ENCODE results near the gene RIBC2. TPM values are rescaled to one million over a fixed set of nuclear protein-coding genes. Genes with fewer than 3 reads are reported as not detected.

RIBC2 gene
- total RNA-seq, 3 donors from 2014 or later (not counting 1 experiment from before 2014, with no cell fraction given), result 0.38 to 0.86 TPM; not detected in 1

DNA sequence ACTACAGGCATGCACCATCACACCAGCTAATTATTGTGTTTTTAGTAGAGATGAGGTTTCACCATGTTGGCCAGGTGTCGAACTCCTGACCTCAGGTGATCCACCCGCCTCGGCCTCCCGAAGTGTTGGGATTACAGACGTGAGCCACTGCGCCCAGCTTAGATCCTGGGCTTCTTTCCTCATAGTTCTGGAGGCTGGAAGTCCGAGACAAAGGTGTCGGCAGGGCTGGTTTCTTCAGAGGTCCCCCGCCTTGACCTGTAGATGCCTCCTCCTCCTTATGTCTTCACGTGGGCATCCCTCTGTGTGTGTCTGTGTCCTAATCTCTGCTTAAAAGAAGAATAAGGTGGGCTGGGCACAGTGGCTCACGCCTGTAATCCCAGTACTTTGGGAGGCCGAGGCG, 45.0 kb downstream of the RIBC2 start:
- TF ChIP-seq CTCF (IDR thresholded peaks at IDR 0.05), result no peak
- Histone ChIP-seq H3K9me3 (ENCODE audit: control insufficient read depth, insufficient read depth, low read length) (no peaks in the 10 kb centered on the region), H3K27me3 (ENCODE audit: control insufficient read depth, insufficient read depth, low read length) (no peaks in the 10 kb centered on the region), H3K4me3 (ENCODE audit: low read length) (no peak overlapping the region), H3K36me3 (ENCODE audit: control insufficient read depth, insufficient read depth, low read length) (no peaks in the 10 kb centered on the region), H3K4me1 (ENCODE audit: control insufficient read depth, insufficient read depth, low read length) (no peaks in the 10 kb centered on the region), H3K27ac (ENCODE audit: low read length) (no peak overlapping the region)
- Mint-ChIP-seq H3K27ac (no peak overlapping the region), H3K27me3 (ENCODE audit: low read depth in 2 of 2) (peaks cover 0 to 3% of the 10 kb centered on the region in 2 donors), H3K9me3 (no peaks in the 10 kb centered on the region), H3K4me3 (no peak overlapping the region), H3K36me3 (no peaks in the 10 kb centered on the region), H3K4me1 (no peaks in the 10 kb centered on the region)
- WGBS (ENCODE audit: insufficient coverage), result 95% methylated on average over 13 of the region's 13 CpGs
- intact Hi-C loops (cut with micrococcal nuclease), result no loop called here
- ATAC-seq (no peak), DNase-seq (no peak)

DNA sequence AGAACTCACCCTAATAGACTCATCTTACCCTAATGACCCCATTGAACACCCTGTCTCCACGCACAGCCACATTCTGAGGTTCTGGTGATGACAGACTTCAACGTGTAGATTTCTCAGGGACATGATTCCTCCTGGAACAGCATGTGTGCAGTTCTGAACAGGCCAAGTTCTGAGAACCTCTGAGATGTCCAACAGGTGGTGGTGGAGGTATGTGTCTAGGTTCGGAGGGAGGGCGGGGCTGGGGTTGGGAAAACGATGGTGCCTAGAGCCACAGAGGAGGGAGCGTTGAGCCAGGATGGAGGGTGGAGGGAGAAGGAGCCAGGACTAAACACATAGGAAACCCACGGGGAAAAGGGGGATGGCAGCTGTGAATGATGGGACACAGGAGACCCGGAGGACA, 45.7 kb downstream of the RIBC2 start:
- 89% methylated on average over 8 of the region's 8 CpGs for WGBS (ENCODE audit: insufficient coverage)
- H3K4me1 Mint-ChIP-seq, result no peaks in the 10 kb centered on the region
- ATAC-seq (no peak), DNase-seq (no peak)
- no peaks in the 10 kb centered on the region for H3K36me3 Mint-ChIP-seq
- peaks cover 0 to 6% of the 10 kb centered on the region in 2 donors for H3K27me3 Mint-ChIP-seq (ENCODE audit: low read depth in 2 of 2)
- H3K27ac Mint-ChIP-seq, result no peak overlapping the region
- no peak overlapping the region for H3K4me3 Mint-ChIP-seq
- H3K4me1 ChIP-seq (ENCODE audit: control insufficient read depth, insufficient read depth, low read length), result no peaks in the 10 kb centered on the region
- no peak for TF ChIP-seq CTCF (IDR thresholded peaks at IDR 0.05)
- no peak overlapping the region for H3K27ac ChIP-seq (ENCODE audit: low read length)
- H3K9me3 Mint-ChIP-seq, result no peaks in the 10 kb centered on the region
- no peaks in the 10 kb centered on the region for H3K27me3 ChIP-seq (ENCODE audit: control insufficient read depth, insufficient read depth, low read length)
- no peak overlapping the region for H3K4me3 ChIP-seq (ENCODE audit: low read length)
- intact Hi-C loops (cut with micrococcal nuclease), result no loop called here
- H3K9me3 ChIP-seq (ENCODE audit: control insufficient read depth, insufficient read depth, low read length), result no peaks in the 10 kb centered on the region
- H3K36me3 ChIP-seq (ENCODE audit: control insufficient read depth, insufficient read depth, low read length), result no peaks in the 10 kb centered on the region

- no peak overlapping the region for H3K27ac Mint-ChIP-seq
- Histone ChIP-seq H3K27me3 (ENCODE audit: control insufficient read depth, insufficient read depth, low read length) (no peaks in the 10 kb centered on the region), H3K36me3 (ENCODE audit: control insufficient read depth, insufficient read depth, low read length) (no peaks in the 10 kb centered on the region), H3K4me3 (ENCODE audit: low read length) (no peak overlapping the region), H3K9me3 (ENCODE audit: control insufficient read depth, insufficient read depth, low read length) (no peaks in the 10 kb centered on the region), H3K4me1 (ENCODE audit: control insufficient read depth, insufficient read depth, low read length) (no peaks in the 10 kb centered on the region), H3K27ac (ENCODE audit: low read length) (no peak overlapping the region)
- peaks cover 0 to 13% of the 10 kb centered on the region in 2 donors for H3K27me3 Mint-ChIP-seq (ENCODE audit: low read depth in 2 of 2)
- 84% methylated on average over 14 of the region's 14 CpGs for WGBS (ENCODE audit: insufficient coverage)
- H3K4me3 Mint-ChIP-seq, result no peak overlapping the region
- DNase-seq (no peak), ATAC-seq (no peak)
- no peaks in the 10 kb centered on the region for H3K4me1 Mint-ChIP-seq
- no peak for TF ChIP-seq CTCF (IDR thresholded peaks at IDR 0.05)
- no peaks in the 10 kb centered on the region for H3K9me3 Mint-ChIP-seq
- intact Hi-C loops (cut with micrococcal nuclease), result no loop called here
- H3K36me3 Mint-ChIP-seq, result no peaks in the 10 kb centered on the region
These were observed 47.0 kb downstream of the RIBC2 start for GRCh38 chr22:45460288-45461109.
